NCI-H460 (cell line): ENCODE results near the gene WDR27. TPM values are rescaled to one million over a fixed set of nuclear protein-coding genes. Genes with fewer than 3 reads are reported as not detected.

Experiments used
- DNase-seq: peaks from one replicate; pipeline ENCODE4 v3.0.0-alpha.2; 2016; ENCODE audit warnings: low read depth; ENCODE audit errors: extremely low read depth
- total RNA-seq: library from RNA; depleted of rRNA; stranded (reverse); fragments of >200 nt; shearing (Covaris generic); gene quantifications from 2 replicates; pipeline ENCODE4 v1.2.3, GENCODE V29; 2014; rRNA removed

Gene WDR27
- total RNA-seq, 1 experiment from 2014 or later: 24.0 TPM

- no peak for DNase-seq
These were observed 285.6 kb downstream of the WDR27 start for GRCh38 chr6:169416249-169416648.

- DNase-seq: no peak
These were observed 286.6 kb downstream of the WDR27 start for GRCh38 chr6:169415179-169415578.

DNA sequence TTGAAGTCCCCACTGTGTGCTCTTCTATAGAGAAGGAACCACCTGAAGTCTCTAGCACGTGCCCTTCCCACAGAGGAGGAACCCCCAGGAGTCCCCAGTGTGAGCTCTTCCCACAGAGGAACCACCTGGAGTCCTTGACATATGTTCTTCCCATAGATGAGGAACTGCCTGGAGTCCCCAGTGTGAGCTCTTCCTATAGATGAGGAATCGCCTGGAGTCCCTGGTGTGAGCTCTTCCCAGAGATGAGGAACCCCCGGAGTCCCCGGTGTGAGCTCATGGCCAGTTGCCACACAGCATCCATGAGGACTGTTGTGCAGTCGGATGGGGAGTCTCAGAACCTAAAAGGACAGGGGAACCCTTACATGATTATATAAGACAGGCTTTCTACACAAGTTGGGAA lies 290.1 kb downstream of the WDR27 start:
- no peak for DNase-seq

DNA sequence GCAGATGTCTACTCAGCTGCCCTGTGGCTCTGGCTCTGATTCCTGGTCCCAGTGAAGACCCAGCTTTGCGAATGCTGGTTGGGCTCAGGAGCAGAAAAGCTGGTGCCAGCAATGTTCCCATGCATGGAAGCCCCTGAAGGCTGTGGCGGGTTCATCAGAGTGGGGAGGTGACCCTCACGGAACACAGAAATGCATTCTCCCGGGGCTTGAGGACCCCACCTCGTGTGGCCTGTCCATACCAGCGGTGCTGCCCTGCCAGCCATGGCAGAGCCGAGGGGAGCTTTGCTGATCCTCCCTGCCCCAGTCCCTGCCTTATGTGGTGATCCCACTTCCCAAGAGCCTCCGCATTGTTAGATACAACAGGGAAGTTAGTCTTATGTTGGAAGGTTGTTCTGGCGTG lies 290.5 kb downstream of the WDR27 start:
- no peak for DNase-seq

DNA sequence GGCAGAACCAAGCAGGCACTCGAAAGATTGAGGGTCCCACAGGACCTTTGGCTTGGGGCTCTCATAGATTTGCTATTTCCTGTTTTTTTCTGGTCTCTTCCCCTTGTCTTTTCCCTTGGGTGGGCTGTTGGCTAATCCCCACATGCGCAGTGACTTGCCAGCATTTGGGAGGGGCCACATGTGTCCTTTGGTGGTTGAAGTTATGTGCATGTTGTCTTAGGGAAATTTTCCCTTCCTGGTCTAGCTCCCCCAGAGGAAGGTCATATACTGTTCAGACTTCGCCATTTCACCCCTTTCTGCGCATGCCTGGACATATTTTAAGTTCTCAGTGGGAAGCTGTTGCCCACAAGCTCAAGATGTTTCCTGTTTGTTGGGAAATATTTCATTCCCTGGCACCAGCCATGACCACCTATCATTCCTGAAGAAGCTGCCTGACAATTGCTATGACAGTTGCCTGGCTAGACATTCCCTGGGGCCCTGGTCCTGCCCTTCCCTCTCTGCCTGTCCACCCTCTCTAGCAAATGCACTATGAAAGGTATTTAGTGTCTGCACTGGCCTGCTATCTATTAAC lies 292.0 kb downstream of the WDR27 start:
- DNase-seq: no peak

- DNase-seq: no peak
These were observed 294.5 kb downstream of the WDR27 start for GRCh38 chr6:169407325-169407724.

Other genes starting within 250 kb of the WDR27 start
- 28.6 and 28.8 TPM in 2 replicates for gene C6orf120, start 97 bp upstream of the WDR27 start, total RNA-seq
- gene PHF10, start 22.5 kb upstream of the WDR27 start, total RNA-seq: 25.4 and 29.8 TPM in 2 replicates
- 1.2 and 1.3 TPM in 2 replicates for gene DYNLT2, start 49.5 kb upstream of the WDR27 start, total RNA-seq
- 14.7 and 16.8 TPM in 2 replicates for gene ERMARD, start 49.6 kb upstream of the WDR27 start, total RNA-seq